ENCODE results near the gene PACSIN2. TPM values are rescaled to one million over a fixed set of nuclear protein-coding genes. Genes with fewer than 3 reads are reported as not detected.

Gene PACSIN2
- total RNA-seq, 1 donor from 2014 or later, result 95.5 TPM

GRCh38 chr22:42932197-42932519 lies 82.8 kb downstream of the PACSIN2 start:
- no peak overlapping the region for H3K4me3 ChIP-seq
- TF ChIP-seq, protein P1, sequence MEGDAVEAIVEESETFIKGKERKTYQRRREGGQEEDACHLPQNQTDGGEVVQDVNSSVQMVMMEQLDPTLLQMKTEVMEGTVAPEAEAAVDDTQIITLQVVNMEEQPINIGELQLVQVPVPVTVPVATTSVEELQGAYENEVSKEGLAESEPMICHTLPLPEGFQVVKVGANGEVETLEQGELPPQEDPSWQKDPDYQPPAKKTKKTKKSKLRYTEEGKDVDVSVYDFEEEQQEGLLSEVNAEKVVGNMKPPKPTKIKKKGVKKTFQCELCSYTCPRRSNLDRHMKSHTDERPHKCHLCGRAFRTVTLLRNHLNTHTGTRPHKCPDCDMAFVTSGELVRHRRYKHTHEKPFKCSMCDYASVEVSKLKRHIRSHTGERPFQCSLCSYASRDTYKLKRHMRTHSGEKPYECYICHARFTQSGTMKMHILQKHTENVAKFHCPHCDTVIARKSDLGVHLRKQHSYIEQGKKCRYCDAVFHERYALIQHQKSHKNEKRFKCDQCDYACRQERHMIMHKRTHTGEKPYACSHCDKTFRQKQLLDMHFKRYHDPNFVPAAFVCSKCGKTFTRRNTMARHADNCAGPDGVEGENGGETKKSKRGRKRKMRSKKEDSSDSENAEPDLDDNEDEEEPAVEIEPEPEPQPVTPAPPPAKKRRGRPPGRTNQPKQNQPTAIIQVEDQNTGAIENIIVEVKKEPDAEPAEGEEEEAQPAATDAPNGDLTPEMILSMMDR (IDR thresholded peaks at IDR 0.05), result no peak
- no peaks in the 10 kb centered on the region for H3K36me3 ChIP-seq
- no peaks in the 10 kb centered on the region for H3K27me3 ChIP-seq
- no peak for DNase-seq (ENCODE audit: low spot score in 2 of 2)
- intact Hi-C loops (cut with DNase I), result loop anchor here (10.0 kb wide), 1 partner anchor 247 kb away; no protein-coding TSS in a partner anchor
- H3K4me1 ChIP-seq, result peaks cover 61 to 96% of the 10 kb centered on the region in 2 donors
- H3K27ac ChIP-seq, result peak overlapping the region; percentile 92 to 94
- no peaks in the 10 kb centered on the region for H3K9me3 ChIP-seq

GRCh38 chr22:42931421-42932196 lies 83.3 kb downstream of the PACSIN2 start:
- H3K9me3 ChIP-seq, result no peaks in the 10 kb centered on the region
- peak overlapping the region in 1 of 2 donors; percentile 8 for H3K4me3 ChIP-seq
- TF ChIP-seq, protein P1 (IDR thresholded peaks at IDR 0.05), result no peak
- intact Hi-C loops (cut with DNase I), result loop anchor here (10.0 kb wide), 1 partner anchor 247 kb away; no protein-coding TSS in a partner anchor
- H3K4me1 ChIP-seq, result peaks cover 57 to 96% of the 10 kb centered on the region in 2 donors
- peak overlapping the region; percentile 92 to 94 for H3K27ac ChIP-seq
- H3K27me3 ChIP-seq, result no peaks in the 10 kb centered on the region
- peak in 1 of 2 donors; percentile 58 for DNase-seq (ENCODE audit: low spot score in 2 of 2)
- no peaks in the 10 kb centered on the region for H3K36me3 ChIP-seq

GRCh38 chr22:42930810-42931420 lies 84.0 kb downstream of the PACSIN2 start:
- Histone ChIP-seq H3K4me3 (no peak overlapping the region), H3K36me3 (no peaks in the 10 kb centered on the region), H3K27ac (peak overlapping the region; percentile 92 to 94), H3K4me1 (peaks cover 55 to 96% of the 10 kb centered on the region in 2 donors), H3K9me3 (no peaks in the 10 kb centered on the region), H3K27me3 (no peaks in the 10 kb centered on the region)
- intact Hi-C loops (cut with DNase I), result loop anchor here (10.0 kb wide), 1 partner anchor 246 kb away; no protein-coding TSS in a partner anchor
- TF ChIP-seq, protein P1 (IDR thresholded peaks at IDR 0.05), result peak in 1 of 3 experiments; percentile 35
- peak in 1 of 2 donors; percentile 74 for DNase-seq (ENCODE audit: low spot score in 2 of 2)

- intact Hi-C loops (cut with DNase I), result loop anchor here (10.0 kb wide), 1 partner anchor 245 kb away; no protein-coding TSS in a partner anchor
- H3K27me3 ChIP-seq, result no peaks in the 10 kb centered on the region
- no peaks in the 10 kb centered on the region for H3K9me3 ChIP-seq
- H3K4me1 ChIP-seq, result peaks cover 51 to 96% of the 10 kb centered on the region in 2 donors
- TF ChIP-seq, protein P1 (IDR thresholded peaks at IDR 0.05), result no peak
- H3K27ac ChIP-seq, result peak overlapping the region; percentile 92 to 94
- H3K36me3 ChIP-seq, result no peaks in the 10 kb centered on the region
- H3K4me3 ChIP-seq, result no peak overlapping the region
- DNase-seq (ENCODE audit: low spot score in 2 of 2), result no peak
Observed at GRCh38 chr22:42929838-42930155, 85.2 kb downstream of the PACSIN2 start.

DNA sequence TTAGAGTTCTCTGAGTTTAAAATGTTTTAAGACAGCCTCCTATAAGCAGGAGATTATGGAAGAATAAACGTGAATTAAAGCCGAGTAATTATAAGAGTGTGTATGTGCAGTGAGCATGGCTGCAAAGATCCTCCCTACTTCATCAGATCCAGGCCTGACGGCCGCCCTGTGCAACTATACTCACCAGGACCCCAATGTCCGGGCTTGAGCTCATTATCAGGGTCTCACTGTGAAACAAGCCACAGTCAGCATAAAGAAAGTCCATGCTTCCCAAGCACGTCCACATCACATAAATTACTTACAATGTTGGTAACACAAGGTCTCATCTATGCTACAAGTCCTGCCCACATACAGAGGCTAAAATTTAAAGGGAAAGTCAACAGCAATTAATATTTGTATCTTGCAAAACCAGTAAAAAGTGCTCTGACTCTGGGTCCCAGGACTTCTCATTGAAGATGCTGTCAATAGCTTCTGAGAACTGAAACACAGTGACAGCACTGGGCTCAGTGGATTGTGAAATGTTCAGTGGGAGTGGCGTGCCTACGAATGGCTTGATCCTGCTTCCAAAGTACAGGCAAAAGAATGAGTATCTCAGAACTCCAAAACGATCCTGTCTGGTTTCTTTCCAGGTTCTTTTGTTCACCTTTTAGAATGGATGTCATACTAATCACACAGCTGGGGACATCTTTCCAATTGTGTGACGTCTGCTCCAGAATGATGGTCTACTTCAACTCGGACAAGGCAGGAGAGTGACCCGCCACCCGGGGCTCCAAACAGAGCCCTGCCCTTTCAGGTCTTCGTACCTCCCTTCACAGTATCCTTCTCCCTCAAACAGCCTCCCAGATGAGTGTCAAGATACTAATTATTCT lies 85.7 kb downstream of the PACSIN2 start:
- TF ChIP-seq, protein P1 (IDR thresholded peaks at IDR 0.05), result no peak
- Histone ChIP-seq H3K27me3 (no peaks in the 10 kb centered on the region), H3K4me3 (peak overlapping the region in 1 of 2 donors; percentile 23), H3K4me1 (peaks cover 46 to 95% of the 10 kb centered on the region in 2 donors), H3K9me3 (no peaks in the 10 kb centered on the region), H3K36me3 (no peaks in the 10 kb centered on the region), H3K27ac (peak overlapping the region; percentile 92 to 94)
- DNase-seq (ENCODE audit: low spot score in 2 of 2), result peak in 1 of 2 donors; percentile 90
- intact Hi-C loops (cut with DNase I), result no loop called here

Data from ascending aorta (tissue), 2 donors.